Stimulated activated naive CD4-positive, alpha-beta T cell (primary cell): ENCODE data around the gene SLC5A10.
A peak's percentile ranks its signal among the peaks of the same experiment; 100 is the strongest.
"Not testable (repeated sequence)": the region's sequence is repeated elsewhere in the genome, so short reads cannot be mapped to it uniquely, and the experiment has no call there.

Source experiments
- DNase-seq, 6 experiments: peaks; one replicate each; lab custom pipeline; 2025; lab: John Stamatoyannopoulos, UW

Gene SLC5A10

DNA sequence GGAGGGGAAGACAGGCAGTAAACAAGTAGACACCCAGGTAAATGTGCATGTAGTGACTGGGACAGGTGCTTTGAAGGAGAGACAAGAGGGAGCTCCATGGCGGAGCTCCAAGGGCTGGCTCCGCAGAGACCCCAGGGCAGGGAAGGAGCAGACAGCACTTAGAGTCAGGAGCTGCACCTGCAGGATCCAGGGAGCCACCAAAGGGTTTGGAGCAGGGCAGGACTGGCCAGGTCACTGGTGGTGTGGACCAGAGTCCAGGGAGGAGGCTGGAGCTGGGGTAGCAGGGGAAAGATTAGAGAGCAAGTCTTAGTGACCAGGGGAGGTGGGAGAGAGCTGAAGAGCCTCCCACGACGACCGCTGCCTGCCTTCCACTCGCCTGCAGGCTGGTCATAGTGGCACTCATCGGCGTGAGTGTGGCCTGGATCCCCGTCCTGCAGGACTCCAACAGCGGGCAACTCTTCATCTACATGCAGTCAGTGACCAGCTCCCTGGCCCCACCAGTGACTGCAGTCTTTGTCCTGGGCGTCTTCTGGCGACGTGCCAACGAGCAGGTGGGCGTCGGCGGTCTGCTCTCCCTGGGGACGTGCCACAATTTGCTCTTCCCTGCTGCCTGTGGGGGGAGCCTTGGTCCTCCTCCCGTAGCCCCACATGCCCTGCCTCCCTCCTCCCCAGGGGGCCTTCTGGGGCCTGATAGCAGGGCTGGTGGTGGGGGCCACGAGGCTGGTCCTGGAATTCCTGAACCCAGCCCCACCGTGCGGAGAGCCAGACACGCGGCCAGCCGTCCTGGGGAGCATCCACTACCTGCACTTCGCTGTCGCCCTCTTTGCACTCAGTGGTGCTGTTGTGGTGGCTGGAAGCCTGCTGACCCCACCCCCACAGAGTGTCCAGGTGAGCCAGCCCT lies 67.3 kb downstream of the SLC5A10 start:
- no peak for DNase-seq

DNA sequence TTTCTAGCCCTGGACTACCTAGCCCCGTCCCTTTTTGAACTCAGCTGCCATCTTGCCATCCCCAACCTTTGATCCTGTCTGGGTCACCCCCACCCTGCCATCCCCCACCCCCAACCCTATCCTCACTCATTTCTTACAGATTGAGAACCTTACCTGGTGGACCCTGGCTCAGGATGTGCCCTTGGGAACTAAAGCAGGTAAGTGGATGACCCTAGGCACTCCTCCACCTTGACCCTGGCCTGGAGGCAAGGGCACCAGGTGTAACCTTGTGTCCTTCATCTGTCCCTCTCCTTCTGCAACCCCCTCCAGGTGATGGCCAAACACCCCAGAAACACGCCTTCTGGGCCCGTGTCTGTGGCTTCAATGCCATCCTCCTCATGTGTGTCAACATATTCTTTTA lies 68.1 kb downstream of the SLC5A10 start:
- no peak for DNase-seq

DNA sequence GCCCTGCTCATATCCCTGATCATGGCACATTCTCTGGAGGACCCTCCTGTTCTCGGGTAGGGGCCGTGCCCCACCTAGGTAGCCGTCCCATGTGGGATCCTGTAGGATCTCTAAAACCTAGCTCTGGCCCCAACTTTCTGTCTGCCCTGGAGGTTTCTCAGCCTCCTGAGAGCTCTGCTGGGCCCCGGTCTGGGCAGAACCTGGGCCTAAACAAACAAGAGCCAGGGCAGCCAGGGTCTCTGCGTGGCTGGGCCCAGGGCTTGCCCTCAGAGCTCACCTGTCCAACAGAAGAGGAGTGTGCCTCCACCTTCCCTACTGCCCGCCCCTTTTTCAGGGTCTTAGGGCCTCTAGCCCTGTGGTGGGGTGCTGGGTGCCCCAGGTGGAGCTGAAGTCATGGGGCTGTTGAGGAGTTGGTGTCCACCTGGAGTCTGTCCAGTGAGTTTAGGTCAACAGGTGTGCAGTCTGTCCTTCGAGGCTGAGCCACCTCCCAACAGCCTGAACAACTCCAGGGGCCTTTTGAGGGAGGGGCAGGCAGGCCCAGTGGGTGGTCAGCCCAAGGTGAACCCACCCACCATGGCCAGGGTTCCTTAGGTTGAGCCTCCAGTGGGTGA lies 69.2 kb downstream of the SLC5A10 start:
- not testable (repeated sequence) for DNase-seq

DNA sequence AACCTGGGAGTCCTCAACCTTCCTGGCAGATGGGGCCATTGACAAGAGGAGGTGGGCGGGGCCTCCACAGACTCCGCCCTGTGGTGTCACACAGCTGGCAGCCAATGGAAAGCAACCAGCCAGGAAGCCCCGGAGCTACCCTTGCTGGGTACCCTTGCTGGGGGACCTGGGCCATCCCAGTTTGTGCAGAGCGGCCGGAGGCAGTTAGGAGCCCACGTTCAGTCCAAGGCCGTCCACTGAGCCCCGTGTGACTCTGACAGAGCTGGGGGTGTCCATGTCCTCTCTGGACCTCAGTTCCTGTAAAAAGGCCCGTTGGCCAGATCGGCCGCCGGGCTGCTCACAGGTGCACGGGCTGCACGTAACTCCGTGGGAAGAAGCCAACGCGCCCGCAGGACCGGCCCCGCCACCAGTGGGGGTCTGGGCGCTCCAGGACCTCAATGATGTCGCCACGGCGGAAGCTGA lies 69.7 kb downstream of the SLC5A10 start:
- DNase-seq: peak in 4 of 6 experiments; percentile 23 to 49 (median 28)

DNA sequence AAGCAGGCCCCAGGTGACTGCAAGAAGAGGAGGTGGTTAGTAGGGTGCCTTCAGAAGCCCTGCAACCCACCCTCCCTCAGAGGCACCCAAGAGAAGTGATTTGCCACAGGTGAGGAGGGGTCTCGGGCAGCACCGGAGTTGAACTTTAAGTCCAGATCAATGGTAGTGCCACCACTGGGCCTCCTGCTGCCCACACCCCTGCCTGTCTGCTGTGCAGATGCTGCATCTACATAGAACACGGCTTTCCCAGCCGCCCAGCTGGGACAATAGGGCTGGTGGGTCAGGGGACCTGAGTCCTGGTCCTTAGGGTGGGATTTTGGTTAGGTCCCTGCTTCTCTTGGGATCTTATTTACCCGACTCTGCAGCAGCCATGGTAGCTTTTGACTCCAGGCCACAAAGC lies 70.2 kb downstream of the SLC5A10 start:
- no peak for DNase-seq

DNA sequence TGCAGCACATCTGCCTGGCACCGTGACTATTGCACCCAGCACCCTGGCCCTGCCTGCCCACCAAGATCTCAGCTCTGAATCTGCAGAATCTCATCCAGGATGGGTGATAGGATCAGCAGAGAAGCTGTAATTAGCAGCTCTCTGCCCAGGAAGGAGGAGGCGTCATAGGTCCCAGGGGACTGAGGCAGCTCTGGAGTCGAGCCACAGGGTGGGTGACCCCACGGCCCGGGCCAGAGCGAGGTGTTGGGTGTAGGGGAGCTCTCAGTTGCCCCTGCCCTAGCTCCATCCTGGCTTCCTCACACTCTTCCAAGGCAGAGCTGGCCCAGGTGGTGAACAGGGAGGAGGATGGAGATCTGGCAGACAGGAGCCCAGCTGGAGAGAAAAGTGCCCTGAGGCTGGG lies 70.8 kb downstream of the SLC5A10 start:
- DNase-seq: no peak

DNA sequence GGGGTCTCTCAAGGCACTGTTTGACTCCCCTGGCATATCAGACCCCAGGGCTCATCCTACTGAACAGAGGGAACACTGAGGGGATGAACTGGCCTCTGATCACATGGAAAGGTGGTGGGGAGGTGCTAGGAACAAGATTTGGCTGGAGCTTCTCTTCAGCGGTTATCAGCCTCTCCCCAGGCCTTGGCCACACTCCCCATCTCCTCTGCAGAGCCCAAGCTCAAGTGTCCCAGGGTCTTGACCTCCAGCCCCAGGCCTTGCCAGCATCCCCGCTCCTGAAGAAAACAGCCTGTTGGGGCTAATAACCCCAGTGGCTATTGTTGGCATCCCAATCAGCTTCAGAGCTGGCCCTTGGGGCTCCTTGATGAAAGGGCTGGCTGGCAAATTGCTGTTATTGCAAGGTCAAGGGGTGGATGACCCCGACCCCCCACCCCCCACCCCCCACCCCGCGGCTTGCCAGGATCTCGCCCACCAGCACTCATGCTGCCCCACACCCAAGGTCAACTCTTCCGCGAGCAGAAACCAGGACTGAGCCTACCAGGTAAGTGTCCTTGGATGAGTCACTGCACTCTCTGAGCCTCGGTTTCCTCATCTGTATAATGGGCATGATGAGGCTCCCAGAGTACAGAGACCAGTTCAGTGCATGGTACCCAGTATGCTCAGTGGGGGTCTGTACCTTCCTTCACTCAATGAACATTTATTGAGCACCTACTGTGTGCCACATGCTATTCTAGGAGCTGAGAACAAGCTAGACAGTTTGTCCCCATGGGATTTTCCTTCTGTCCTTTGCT lies 71.4 kb downstream of the SLC5A10 start:
- DNase-seq: no peak

DNA sequence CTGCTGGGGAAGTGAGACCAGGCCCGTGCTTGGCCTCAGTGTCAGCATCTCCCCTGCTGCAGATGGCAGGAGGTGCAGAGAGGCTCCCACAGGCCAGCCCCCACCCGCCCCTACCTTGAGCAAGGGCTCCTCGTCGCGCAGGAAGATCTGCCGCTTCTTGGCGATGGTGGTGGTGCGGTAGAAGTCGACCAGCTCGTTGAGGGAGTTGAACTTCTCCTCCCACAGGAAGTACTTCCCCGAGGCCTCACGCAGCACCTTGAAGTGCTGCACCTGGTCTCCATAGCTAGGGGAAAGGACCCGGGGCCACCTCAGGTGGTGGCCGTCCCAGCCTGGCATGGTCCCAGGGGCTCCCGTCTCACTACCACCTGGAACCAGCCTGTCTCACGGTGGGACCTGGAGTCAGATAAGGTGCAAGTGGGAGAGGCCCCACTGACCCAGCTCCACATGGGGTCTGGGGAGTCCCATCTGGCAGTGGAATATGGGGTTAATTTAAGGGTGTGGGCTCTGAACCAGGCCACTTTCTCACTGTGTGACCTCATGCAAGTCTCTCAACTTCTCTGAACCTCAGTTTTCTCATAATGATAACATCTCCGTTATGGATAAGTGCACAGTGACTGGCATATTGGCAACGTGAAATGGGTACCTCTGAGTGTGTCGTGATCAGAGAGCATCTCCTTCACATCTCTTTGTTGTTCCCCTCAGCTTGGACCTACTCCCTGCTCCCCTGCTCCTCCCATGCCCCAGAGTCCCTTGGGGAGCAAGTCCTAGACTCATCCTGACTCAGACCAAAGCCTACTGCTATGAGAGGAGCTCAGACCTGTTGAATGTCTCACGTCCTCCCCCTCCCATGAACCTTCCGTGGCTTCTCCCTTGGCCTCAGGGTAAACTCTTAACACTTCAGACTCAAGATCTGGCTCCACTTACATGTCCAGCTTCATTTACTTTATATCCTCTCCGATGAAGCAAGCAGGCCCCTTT lies 72.4 kb downstream of the SLC5A10 start:
- peak in 3 of 6 experiments; percentile 17 to 46 (median 31) for DNase-seq

DNA sequence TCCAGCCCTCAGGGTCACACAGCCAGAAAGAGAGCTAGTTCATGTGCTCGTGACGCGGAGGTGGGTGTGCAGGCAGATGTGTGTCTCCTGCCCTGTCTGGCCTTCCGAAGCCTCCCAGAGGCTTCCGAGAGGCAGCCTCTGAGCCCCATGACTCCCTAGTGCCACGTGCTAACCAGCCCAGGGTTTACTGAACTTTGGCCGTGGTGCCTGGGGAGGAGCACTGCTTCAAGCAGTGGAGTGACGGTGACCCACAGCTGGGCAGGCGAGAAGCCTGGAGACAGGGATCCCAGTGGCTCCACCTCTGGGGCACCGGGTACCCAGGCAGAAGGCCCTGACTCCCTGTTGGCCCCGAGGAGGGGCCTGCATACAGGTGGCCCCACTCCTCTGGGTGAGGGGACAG lies 76.7 kb downstream of the SLC5A10 start:
- DNase-seq: not testable (repeated sequence)

DNA sequence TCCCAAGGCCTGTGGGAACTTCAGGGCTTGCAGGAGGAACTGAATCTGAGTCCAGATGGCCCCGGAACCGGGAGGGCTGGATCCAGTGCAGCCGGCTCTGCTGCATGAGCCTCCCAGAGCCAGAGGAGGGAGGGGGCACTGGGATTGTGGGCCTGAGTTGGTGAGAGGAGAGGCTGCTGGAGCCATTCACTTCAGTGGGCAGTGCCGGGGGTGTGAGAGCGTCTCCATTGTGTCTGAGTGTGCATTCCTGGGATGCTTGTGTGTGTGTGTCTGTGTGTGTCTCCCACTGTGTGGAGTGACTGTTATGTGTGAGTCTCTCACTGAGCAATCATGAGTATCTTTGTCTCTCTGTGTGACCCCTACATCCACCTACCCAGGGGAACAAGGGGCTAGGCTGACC lies 77.8 kb downstream of the SLC5A10 start:
- not testable (repeated sequence) for DNase-seq

DNA sequence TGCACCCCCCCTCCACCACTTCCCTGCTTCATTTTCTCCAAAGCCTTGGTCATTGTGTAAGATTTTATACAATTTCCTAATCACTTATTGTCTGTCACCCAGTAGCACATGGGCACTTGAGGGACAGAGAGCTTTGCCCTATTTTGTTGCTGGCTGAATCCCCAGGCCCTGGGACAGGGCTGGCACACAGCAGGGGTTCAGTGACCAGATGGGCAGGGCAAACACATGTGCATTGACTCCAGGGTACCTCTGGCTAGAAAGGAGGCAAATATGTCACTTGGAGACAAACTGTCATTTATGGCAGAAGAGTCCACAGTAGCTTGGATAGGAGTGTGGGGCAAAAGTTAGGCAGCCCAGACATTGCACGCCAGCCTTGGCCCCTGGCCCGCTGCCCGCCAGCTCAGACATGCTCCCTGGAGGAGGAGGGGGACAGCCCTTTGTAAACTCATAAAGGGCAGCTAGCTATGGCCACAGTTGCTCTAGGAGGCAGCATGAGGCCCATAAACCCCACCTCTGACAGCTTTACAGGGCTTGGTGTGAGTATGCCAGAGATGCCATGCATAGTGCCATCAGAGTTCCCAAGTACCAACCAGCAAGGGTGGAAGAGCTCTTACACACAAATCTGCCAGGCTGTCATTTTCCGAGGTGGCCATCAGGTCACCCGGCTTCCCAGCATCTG lies 78.9 kb downstream of the SLC5A10 start:
- DNase-seq: not testable (repeated sequence)

DNA sequence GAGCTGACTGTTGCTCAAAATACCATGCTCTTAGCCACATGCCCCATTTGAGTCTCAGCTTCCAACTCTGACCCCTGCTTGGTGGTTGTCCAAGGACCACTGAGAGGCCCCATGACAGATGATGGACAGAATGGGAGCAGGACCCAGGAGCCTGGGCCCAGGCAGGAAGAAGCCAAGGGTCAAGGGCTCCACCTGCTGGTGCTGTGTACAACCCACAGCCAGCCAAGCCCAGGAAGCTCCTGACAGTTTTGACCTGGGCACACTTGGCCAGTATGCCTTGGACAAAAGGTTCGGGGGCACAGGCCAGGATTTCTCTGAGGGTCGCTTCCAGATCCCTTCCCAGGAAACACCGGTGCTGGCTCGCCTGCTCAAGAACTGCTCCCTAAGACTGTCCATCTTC lies 79.8 kb downstream of the SLC5A10 start:
- DNase-seq: not testable (repeated sequence)

DNA sequence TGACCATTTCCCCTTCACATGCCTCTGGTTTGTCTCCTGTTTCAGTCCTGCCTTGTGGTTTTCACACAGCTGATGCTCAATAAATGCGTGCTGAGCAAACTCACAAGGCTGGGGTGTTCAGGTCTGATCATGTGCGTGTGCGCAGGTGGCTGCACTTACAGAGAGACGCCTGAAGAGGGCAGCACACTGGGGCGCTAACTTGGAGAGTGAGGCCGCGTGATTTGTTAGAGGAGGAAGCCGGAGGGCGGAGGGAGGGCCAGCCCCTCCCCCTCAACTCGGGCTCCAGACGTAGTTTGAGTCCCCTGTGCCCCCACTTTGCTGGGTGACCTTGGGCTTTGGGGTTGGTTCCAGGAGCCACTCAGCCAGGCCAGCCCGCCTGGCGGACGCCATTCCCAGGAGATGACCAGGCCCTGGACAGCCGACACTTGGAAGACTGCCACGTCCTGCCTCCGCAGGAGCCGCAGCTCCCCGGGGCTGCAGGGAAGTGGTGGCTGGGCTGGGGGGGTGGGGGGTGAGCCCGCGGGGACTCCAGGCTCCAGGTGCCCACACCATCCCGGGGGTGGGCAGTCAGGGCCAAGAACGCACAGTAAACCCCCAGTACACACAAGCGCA lies 80.5 kb downstream of the SLC5A10 start:
- not testable (repeated sequence) for DNase-seq

DNA sequence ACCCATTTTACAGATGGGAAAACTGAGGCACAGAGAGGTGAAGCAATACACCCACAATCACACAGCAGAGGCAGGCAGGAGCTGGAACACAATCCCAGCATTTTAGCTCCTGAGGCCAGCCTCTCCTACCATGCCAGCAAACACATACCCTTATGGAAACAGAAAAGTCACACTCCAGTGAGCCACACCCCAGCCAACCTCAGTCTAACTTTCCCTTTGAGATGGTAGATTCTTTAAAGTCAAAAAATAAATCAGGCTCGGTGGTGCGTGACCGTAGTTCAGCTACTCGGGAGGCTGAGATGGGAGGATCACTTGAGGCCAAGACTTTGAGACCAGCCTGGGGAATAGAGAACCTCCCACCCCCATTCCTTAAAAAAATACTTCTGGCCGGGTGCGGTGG lies 84.2 kb downstream of the SLC5A10 start:
- not testable (repeated sequence) for DNase-seq

DNA sequence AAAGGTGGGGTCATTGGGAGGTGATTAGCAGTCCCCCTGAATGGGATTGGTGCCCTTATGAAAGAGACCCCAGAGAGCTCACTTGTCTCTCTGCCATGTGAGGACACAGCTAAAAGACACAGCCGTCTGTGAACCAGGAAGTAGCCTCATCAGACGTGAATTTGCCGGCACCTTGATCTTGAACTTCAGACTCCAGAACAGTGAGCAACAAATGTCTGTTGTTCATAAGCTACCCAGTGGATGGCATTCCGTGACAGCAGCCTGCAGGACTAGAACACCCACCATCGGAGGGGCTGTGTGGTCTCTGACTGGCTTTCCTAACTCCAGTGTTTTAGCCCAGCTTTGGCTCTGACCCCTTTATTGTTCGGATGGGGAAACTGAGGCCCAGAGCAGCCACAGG lies 85.6 kb downstream of the SLC5A10 start:
- not testable (repeated sequence) for DNase-seq

DNA sequence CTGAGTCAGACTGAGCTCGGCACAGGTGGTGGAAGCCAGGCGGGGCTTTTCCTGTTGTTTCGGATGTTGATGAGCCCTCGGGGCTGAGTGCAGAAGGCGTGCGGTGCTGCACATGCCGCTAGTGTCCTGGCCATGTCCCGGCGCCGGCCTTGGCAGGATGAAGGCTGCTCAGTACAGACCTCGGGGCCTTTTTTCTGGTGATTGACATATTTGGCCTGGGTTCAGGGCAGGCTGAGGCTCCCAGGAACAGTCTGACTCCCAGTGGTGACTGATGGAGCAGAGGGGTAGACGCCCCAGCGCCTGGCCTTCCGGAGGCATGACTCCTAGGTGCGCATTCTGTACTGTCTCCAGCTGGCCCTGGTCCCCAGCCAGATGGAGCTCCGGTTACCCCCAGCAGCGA lies 86.0 kb downstream of the SLC5A10 start:
- not testable (repeated sequence) for DNase-seq

DNA sequence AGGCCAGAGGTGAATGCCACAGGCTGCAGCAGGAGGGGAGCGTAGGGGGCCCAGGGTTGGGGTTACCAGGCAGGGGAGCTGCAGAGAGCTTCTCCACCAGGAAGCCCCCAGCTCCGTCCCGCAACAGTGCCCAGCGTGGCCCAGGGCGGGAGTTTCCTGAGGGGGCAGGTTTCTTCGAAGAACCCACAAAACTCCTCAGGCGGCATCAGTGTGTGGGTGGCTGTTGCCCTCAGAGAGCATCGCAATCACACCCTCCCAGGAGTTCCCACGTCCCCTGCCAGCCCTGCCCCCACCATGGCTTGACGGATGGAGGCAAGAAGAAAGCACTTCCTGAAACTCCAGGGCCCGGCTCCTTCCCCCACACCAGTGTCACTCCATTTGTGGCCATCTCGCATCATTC lies 86.8 kb downstream of the SLC5A10 start:
- not testable (repeated sequence) for DNase-seq

DNA sequence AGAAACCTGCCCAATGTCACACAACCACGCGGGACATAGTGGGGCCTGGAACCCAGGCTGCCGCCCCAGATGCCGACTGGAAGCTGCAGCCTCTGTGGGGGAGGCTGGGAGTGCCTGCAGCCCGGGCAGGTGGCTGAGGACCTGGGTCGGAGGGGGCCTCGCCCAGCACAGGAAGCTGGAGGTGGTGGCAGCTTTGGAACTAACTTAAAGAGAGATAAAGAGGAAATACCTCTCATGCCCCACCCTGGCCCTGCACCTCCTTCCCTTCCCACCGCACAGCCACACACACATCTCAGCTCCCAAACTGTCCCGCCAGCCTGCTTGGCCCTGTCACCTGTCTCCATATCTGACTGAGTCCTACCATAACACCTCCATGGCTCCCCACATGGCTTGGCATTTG lies 88.4 kb downstream of the SLC5A10 start:
- not testable (repeated sequence) for DNase-seq

DNA sequence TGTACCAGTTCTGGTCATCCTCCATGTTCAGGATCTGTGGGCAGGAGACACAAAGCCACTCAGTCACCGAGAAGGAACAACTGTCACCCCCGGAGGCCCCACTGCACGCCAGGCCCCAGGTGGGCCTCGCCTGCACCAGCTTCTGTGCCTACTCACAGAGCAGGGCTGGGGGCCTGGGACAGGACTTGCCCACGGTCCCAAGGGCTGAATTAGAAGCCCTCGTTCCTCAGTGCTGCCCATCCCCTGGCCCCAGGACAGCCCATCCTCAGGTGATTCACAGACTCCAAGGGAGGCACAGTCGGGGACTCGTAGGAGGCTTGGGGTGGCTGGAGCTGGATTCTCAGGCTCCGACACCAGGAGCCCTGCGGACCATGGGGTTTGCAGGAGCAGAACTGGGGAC lies 89.9 kb downstream of the SLC5A10 start:
- not testable (repeated sequence) for DNase-seq

DNA sequence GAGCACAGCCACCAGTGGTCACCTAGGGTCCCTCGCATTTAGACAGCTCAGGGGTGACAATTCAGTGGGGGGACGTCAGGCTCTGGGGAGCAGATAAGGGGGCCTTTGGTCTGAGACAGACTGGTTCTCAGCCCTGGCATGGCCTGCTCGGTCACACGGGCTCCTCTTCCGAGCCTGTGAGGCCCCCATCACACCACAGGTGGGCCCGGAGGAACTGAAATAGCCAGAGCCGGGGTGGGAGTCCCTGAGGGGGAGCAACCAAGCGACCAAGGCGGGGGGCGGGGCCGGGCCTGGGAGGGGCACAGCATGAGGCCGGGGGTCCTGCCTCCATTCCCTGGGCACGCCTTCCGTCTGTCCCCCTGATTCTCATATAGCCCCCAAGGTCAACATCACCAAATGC lies 90.4 kb downstream of the SLC5A10 start:
- DNase-seq: not testable (repeated sequence)
